Effector memory CD4-positive, alpha-beta T cell (primary cell): ENCODE measurements around the gene SYTL4.

ENCODE experiments used
- DNase-seq, 3 donors: peaks; one replicate each; pipeline ENCODE4 v3.0.0-alpha.2; 2020
- H3K27ac ChIP-seq: 2 replicates; pipeline ENCODE4 v1.7.0; 2013; ENCODE audit warnings: mild to moderate bottlenecking, low read length, moderate library complexity; ENCODE audit not compliant: insufficient read depth, poor library complexity, severe bottlenecking
- H3K27me3 ChIP-seq: replicated peaks from 2 replicates; pipeline ENCODE4 v1.7.0; 2013; ENCODE audit warnings: mild to moderate bottlenecking, low read length; ENCODE audit not compliant: insufficient read depth, control insufficient read depth, poor library complexity, severe bottlenecking
- H3K36me3 ChIP-seq: 2 replicates; pipeline ENCODE4 v1.7.0; 2013; ENCODE audit warnings: mild to moderate bottlenecking, low read length, moderate library complexity; ENCODE audit not compliant: control insufficient read depth, insufficient read depth
- H3K4me1 ChIP-seq: 2 replicates; pipeline ENCODE4 v1.7.0; 2013; ENCODE audit warnings: low read length, mild to moderate bottlenecking; ENCODE audit not compliant: control insufficient read depth, insufficient read depth, poor library complexity, severe bottlenecking
- H3K4me3 ChIP-seq: 2 replicates; pipeline ENCODE4 v1.7.0; 2013; ENCODE audit warnings: low read length, low read depth, mild to moderate bottlenecking; ENCODE audit not compliant: insufficient read depth, poor library complexity, severe bottlenecking
- H3K9me3 ChIP-seq: 2 replicates; pipeline ENCODE4 v1.7.0; 2013; ENCODE audit warnings: mild to moderate bottlenecking, low read length, moderate library complexity; ENCODE audit not compliant: control insufficient read depth

The SYTL4 gene

DNA sequence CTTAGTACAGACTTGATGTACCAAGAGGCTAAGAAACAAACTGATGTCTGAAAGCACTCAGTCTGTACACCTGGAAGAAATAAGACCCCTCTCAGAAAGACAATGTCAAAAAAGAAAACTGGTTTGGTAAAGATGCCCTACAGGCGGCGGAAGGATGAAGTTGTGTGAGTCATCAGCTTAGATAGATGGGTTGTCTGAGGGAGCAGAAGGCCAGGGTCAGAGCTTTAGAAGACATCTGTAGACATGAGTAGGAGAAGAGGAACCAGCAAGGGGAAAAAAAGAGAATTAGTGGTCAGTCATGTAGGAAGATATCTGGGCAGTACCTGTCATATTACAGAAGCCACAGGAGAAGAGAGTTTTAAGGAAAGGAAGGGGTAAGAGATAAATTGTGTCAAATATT lies 79.7 kb downstream of the SYTL4 start:
- no peak for DNase-seq

DNA sequence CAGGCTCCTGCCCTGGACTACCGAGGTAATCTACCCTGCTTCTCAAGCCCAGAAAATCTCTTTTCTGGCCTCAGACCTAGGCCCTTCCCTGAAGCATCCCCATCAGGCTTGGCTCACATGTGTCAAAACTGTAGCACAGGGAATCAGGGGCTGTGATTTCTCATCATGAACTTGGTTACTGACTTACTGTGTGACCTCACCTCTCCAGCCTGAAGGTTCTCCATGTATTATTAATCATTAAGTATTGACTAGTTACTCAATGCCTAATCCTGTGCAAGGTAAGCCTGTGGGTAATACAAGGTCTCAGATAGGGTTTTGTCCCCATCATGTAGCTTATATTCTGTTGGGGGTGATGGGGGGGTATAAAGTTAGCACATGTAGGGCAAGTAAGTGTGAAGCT lies 81.1 kb downstream of the SYTL4 start:
- Histone ChIP-seq H3K4me1 (no peaks in the 10 kb centered on the region), H3K36me3 (no peaks in the 10 kb centered on the region), H3K9me3 (no peaks in the 10 kb centered on the region), H3K4me3 (no peak overlapping the region), H3K27me3 (no peaks in the 10 kb centered on the region), H3K27ac (no peak overlapping the region)
- DNase-seq: no peak

More for the DNA sequence above, 79.7 kb downstream of the SYTL4 start:
- Histone ChIP-seq H3K4me3 (no peak overlapping the region), H3K27ac (no peak overlapping the region), H3K27me3 (no peaks in the 10 kb centered on the region), H3K36me3 (no peaks in the 10 kb centered on the region), H3K4me1 (no peaks in the 10 kb centered on the region), H3K9me3 (no peaks in the 10 kb centered on the region)

DNA sequence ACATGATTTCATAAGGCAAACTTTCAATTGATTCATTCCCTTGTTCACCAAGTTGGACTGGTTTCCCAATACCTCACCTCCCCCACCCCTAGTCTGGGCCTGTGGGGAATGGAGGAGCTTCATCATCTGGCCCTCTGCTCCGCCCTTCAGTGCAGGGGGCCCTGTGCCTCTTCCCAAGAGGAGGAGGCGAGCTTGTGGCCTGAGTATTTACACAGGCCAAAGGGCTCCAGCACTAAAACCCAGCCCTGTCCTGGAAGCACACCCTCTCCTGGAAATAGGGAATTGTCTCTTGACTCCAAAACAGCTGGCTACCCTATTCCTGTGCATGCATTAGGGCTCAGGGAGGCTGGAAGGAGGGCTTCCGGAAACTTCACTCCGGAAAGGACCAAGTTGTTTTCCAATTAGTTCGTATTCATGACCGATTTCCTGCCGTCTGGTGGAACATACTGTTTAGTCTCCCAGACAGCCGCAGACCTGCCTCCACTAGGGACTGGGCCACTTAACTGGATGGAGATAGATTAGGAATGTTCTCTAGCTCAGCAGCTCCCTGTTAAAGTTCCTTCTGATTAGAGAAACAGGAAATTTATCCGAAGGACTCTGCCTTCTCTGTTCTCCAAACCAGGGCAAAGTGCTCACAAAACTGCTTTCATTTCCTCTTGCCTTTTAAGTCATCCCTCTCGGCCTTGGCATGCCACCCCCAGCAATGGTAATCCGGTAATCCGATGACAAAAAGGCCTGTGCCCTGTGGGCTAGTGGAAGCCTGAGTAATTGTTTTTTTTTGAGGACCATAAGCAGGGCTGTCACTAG lies 82.2 kb downstream of the SYTL4 start:
- no peaks in the 10 kb centered on the region for H3K9me3 ChIP-seq
- H3K4me1 ChIP-seq: no peaks in the 10 kb centered on the region
- no peaks in the 10 kb centered on the region for H3K27me3 ChIP-seq
- no peak for DNase-seq
- no peak overlapping the region for H3K27ac ChIP-seq
- H3K36me3 ChIP-seq: no peaks in the 10 kb centered on the region
- H3K4me3 ChIP-seq: no peak overlapping the region

DNA sequence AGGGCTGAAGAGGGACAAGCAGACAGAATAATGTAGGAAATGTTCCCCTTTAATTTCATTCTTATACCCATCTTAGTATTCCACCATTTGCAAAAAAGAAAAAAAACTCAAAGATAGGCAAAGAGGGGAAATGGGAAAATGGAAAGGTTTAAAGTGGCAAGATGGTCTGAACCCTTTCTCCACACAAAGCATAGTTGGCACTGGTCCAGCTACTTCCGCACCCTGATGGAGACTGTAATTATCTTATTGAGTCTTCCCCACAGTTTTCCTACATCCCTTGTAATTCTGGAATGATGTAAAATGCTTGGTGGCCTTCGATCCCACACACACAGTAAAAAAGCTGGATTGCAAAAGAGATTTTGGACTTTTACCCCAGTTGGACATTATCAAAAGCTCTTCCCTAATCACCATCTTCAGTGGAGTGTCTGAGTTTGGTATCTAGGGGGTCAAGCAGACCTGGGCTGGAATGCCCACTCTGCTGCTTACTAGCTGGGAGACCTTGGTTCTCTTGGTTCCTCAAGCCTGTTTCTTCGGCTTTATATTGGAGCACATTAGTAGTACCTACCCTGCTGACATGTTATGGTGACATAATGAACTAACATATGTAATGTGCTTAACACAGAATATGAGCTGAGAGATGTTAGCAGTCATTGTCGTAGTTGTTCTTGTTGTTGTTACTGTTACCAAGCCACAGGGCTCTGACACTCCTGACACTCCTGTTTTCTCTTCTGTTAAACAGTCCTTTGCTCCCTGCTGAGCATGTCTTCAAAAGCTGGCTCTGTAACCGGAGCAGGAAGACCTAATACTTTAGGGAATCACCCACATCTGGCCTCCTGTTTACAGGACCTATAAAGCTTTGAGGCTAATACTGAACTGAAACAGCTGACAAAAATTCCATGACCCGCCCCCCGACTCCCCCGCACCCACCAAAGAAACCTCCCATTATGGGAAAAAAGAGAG lies 83.2 kb downstream of the SYTL4 start:
- no peaks in the 10 kb centered on the region for H3K36me3 ChIP-seq
- H3K9me3 ChIP-seq: no peaks in the 10 kb centered on the region
- H3K4me3 ChIP-seq: no peak overlapping the region
- H3K27ac ChIP-seq: no peak overlapping the region
- no peaks in the 10 kb centered on the region for H3K4me1 ChIP-seq
- no peak for DNase-seq
- no peaks in the 10 kb centered on the region for H3K27me3 ChIP-seq

DNA sequence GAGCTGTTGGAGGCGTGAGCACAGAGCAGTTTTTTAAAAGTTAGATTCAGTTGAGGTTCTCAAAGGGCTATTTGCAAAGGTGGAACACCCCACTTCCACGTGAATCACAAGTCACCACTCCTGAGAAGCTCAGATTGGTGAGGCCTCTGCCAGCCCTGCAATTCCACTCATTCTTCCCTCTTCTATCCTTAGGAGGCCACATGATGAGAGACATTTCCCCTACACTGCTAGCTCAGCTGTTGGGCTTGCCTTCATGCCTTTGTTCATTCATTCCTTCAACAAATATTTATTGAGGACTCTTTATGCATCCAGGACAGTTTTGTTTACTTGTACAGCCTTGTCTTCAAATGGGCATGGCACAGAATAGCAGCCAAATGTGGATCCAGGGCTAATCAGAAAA lies 84.2 kb downstream of the SYTL4 start:
- H3K4me3 ChIP-seq: no peak overlapping the region
- H3K27ac ChIP-seq: no peak overlapping the region
- H3K27me3 ChIP-seq: no peaks in the 10 kb centered on the region
- no peak for DNase-seq
- H3K4me1 ChIP-seq: no peaks in the 10 kb centered on the region
- H3K36me3 ChIP-seq: no peaks in the 10 kb centered on the region
- H3K9me3 ChIP-seq: no peaks in the 10 kb centered on the region

DNA sequence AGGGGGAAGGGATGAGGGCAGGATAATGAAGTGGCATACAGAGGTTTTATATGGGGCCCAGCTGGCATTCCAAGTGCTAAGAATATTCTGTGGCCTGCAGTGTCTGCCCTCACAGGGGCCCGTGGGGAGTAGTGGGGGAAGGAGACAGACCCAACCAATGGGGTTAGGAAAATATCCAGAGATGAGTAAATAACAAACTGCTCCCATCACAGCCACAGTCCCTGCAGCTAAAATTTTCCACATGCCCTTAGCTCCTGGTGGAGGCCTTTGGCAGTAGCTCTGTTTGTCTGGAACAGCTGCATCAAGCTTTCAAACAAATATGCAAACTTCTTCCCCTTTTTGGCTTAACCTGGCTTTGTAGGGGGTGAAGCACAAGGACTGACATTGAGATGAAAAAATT lies 84.8 kb downstream of the SYTL4 start:
- DNase-seq: no peak
- Histone ChIP-seq H3K9me3 (no peaks in the 10 kb centered on the region), H3K4me3 (no peak overlapping the region), H3K36me3 (no peaks in the 10 kb centered on the region), H3K27me3 (no peaks in the 10 kb centered on the region), H3K27ac (no peak overlapping the region), H3K4me1 (no peaks in the 10 kb centered on the region)

DNA sequence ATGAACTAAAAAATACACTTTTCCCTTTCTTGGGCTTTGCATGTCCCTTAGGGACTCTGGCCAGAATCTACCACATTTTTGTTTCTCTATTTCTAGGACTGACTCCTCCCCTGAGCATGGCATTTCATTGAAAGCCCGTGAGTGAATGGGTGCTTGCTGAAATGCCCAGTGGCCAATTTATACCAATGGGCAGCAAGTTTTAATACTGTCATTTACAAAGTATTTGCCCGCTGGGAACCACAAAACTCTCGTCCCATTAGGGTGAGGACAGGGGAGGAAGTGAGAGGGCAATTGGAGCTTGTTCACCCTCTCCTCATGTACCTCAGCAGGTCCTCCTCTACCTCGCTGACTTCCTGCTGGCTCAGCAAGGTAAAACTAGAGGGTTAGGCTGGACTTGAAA lies 86.8 kb downstream of the SYTL4 start:
- H3K27ac ChIP-seq: no peak overlapping the region
- no peaks in the 10 kb centered on the region for H3K27me3 ChIP-seq
- no peaks in the 10 kb centered on the region for H3K9me3 ChIP-seq
- no peak for DNase-seq
- no peak overlapping the region for H3K4me3 ChIP-seq
- no peaks in the 10 kb centered on the region for H3K36me3 ChIP-seq
- no peaks in the 10 kb centered on the region for H3K4me1 ChIP-seq

DNA sequence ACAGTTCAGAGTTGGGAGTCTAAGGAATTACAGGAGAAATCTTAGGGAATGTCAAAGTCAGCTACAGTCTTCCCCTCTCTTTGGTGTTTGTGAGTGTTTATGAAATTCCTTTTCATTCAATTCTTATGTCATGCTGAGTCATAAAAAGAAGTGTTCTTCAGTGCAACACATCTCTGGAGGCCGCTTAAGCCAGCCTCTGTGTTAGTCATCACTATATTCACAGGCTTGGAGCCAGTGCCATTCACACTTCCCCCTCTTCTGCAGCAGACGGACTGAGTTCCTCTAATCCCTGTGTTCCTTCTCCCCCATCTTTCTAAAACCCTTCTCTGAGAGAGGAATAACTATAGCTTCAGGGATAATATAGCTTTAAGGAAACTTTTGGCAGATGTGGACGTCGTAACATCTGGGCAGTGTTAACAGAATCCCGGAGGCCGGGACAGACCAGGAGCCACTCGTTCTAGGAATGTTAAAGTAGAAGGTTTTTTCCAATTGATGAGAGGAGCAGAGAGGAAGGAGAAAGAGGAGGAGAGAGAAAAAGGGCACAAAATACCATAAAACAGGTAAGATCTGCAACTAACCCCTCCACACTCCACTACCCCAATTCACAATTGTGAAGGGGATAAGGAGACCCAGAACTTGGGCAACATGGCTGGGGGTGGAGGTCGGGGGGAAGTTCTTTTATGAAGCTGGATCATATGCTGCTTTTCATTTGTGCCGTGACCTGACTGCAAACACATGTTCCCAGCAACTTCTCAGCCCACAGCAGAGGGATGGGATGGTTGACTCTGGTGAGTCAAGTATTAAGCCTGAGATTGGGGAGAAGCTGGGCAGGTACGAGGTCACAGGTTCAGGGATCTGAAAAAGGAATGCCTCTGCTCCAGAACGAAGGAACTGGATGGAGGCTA lies 87.7 kb downstream of the SYTL4 start, which contains the start of gene SRPX2:
Gene SRPX2, plus strand, starts transcription at position 244 of the 905 bp plus-strand sequence. CDS start 2,124 bp downstream, outside the sequence.
- H3K27ac ChIP-seq: no peak within 1 kb of the TSS
- H3K4me1 ChIP-seq: no peaks in the 10 kb centered on the region
- no peaks in the 10 kb centered on the region for H3K9me3 ChIP-seq
- no peak within 1 kb of the TSS for H3K4me3 ChIP-seq
- no peak for DNase-seq
- no peaks in the 10 kb centered on the region for H3K36me3 ChIP-seq
- no peaks in the 10 kb centered on the region for H3K27me3 ChIP-seq

DNA sequence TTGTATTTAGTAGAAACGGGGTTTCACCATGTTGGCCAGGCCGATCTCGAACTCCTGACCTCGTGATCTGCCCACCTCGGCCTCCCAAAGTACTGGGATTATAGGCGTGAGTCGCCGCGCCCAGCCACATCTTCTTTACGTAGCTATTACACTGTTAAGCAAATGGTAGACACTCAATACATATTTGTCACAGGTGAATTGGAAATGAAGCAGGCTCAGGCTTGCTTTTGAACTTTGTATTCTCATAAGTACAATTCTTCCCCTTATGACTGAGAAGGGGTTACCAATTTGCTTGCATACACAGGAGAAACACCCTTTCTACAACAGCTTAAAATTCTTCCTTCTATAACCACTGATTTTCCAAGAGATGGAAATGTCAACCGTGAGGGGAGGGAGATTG lies 88.7 kb downstream of the SYTL4 start:
- no peaks in the 10 kb centered on the region for H3K9me3 ChIP-seq
- no peak overlapping the region for H3K27ac ChIP-seq
- no peaks in the 10 kb centered on the region for H3K36me3 ChIP-seq
- no peaks in the 10 kb centered on the region for H3K4me1 ChIP-seq
- H3K27me3 ChIP-seq: no peaks in the 10 kb centered on the region
- no peak overlapping the region for H3K4me3 ChIP-seq
- DNase-seq: no peak
